ENCODE results near the gene ILRUN.

The ILRUN gene

GRCh38 chr6:34697904-34698559, 1.5 kb upstream of the ILRUN start:
- no peaks in the 10 kb centered on the region for H3K36me3 ChIP-seq (ENCODE audit: control insufficient read depth in 4 of 4, insufficient read depth in 4 of 4, low read length in 3 of 4)
- no peak overlapping the region for H3K27ac ChIP-seq (ENCODE audit: insufficient read depth in 1 of 2, low read depth in 1 of 2, low read length in 2 of 2, poor library complexity in 1 of 2, severe bottlenecking in 2 of 2)
- CTCF ChIA-PET = no interaction called here
- WGBS (ENCODE audit: insufficient coverage) = 93% methylated on average over 5 of the region's 5 CpGs
- H3K9me3 ChIP-seq (ENCODE audit: control extremely low read depth in 1 of 5, control insufficient read depth in 4 of 5, insufficient read depth in 2 of 5, low read depth in 1 of 5, low read length in 4 of 5) = no peaks in the 10 kb centered on the region
- H3K4me1 ChIP-seq (ENCODE audit: control extremely low read depth in 1 of 4, control insufficient read depth in 4 of 4, insufficient read depth in 4 of 4, low read length in 3 of 4) = peaks cover 9 to 37% (median 25%) of the 10 kb centered on the region in 4 experiments
- DNase-seq = no peak
- H3K4me3 ChIP-seq (ENCODE audit: control insufficient read depth in 1 of 7, extremely low read depth in 1 of 7, insufficient read depth in 4 of 7, low read depth in 2 of 7, low read length in 6 of 7) = peak overlapping the region in 3 of 7 experiments; percentile 91 to 97 (median 93)
- H3K27me3 ChIP-seq (replicated peaks in 2 of 5; ENCODE audit: control insufficient read depth in 4 of 5, insufficient read depth in 5 of 5, low read length in 4 of 5) = no peaks in the 10 kb centered on the region
- POLR2A ChIA-PET = no interaction called here

- ChIA-PET POLR2A (no interaction called here), CTCF (no interaction called here)
- peak overlapping the region in 6 of 7 experiments; percentile 82 to 97 (median 91) for H3K4me3 ChIP-seq (ENCODE audit: control insufficient read depth in 1 of 7, extremely low read depth in 1 of 7, insufficient read depth in 4 of 7, low read depth in 2 of 7, low read length in 6 of 7)
- no peaks in the 10 kb centered on the region for H3K9me3 ChIP-seq (ENCODE audit: control extremely low read depth in 1 of 5, control insufficient read depth in 4 of 5, insufficient read depth in 2 of 5, low read depth in 1 of 5, low read length in 4 of 5)
- peak overlapping the region; percentile 69 to 86 for H3K27ac ChIP-seq (ENCODE audit: insufficient read depth in 1 of 2, low read depth in 1 of 2, low read length in 2 of 2, poor library complexity in 1 of 2, severe bottlenecking in 2 of 2)
- DNase-seq = peak in 2 of 3 donors; percentile 30 to 49
- H3K36me3 ChIP-seq (ENCODE audit: control insufficient read depth in 4 of 4, insufficient read depth in 4 of 4, low read length in 3 of 4) = peaks cover 0 to 1% (median under 1%) of the 10 kb centered on the region in 4 experiments
- WGBS (ENCODE audit: insufficient coverage) = 75% methylated on average over 2 of the region's 5 CpGs
- H3K27me3 ChIP-seq (replicated peaks in 2 of 5; ENCODE audit: control insufficient read depth in 4 of 5, insufficient read depth in 5 of 5, low read length in 4 of 5) = no peaks in the 10 kb centered on the region
- peaks cover 9 to 37% (median 25%) of the 10 kb centered on the region in 4 experiments for H3K4me1 ChIP-seq (ENCODE audit: control extremely low read depth in 1 of 4, control insufficient read depth in 4 of 4, insufficient read depth in 4 of 4, low read length in 3 of 4)
These were observed 923 bp upstream of the ILRUN start for GRCh38 chr6:34697544-34697836.

GRCh38 chr6:34696189-34696738, 303 bp downstream of the ILRUN start:
- Histone ChIP-seq H3K4me3 (ENCODE audit: control insufficient read depth in 1 of 7, extremely low read depth in 1 of 7, insufficient read depth in 4 of 7, low read depth in 2 of 7, low read length in 6 of 7) (peak overlapping the region; percentile 75 to 99 (median 93)), H3K4me1 (ENCODE audit: control extremely low read depth in 1 of 4, control insufficient read depth in 4 of 4, insufficient read depth in 4 of 4, low read length in 3 of 4) (peaks cover 9 to 37% (median 25%) of the 10 kb centered on the region in 4 experiments), H3K27ac (ENCODE audit: insufficient read depth in 1 of 2, low read depth in 1 of 2, low read length in 2 of 2, poor library complexity in 1 of 2, severe bottlenecking in 2 of 2) (peak overlapping the region; percentile 84 to 96), H3K36me3 (ENCODE audit: control insufficient read depth in 4 of 4, insufficient read depth in 4 of 4, low read length in 3 of 4) (peaks cover 0 to 7% (median under 1%) of the 10 kb centered on the region in 4 experiments), H3K9me3 (ENCODE audit: control extremely low read depth in 1 of 5, control insufficient read depth in 4 of 5, insufficient read depth in 2 of 5, low read depth in 1 of 5, low read length in 4 of 5) (no peaks in the 10 kb centered on the region), H3K27me3 (replicated peaks in 2 of 5; ENCODE audit: control insufficient read depth in 4 of 5, insufficient read depth in 5 of 5, low read length in 4 of 5) (no peaks in the 10 kb centered on the region)
- 0% methylated on average over 19 of the region's 41 CpGs for WGBS (ENCODE audit: insufficient coverage)
- ChIA-PET POLR2A (interaction anchor here (0.5 to 1.6 kb wide), 6 partner anchors 24 to 255 kb away, joined by 3 to 11 read pairs (median 4); no protein-coding TSS in a partner anchor), CTCF (interaction anchor here (0.8 to 1.5 kb wide), 6 partner anchors 14 to 60 kb away, joined by 3 to 4 read pairs (median 3); no protein-coding TSS in a partner anchor)
- no peak for DNase-seq

- Histone ChIP-seq H3K36me3 (ENCODE audit: control insufficient read depth in 4 of 4, insufficient read depth in 4 of 4, low read length in 3 of 4) (peaks cover 0 to 7% (median under 1%) of the 10 kb centered on the region in 4 experiments), H3K27me3 (replicated peaks in 2 of 5; ENCODE audit: control insufficient read depth in 4 of 5, insufficient read depth in 5 of 5, low read length in 4 of 5) (no peaks in the 10 kb centered on the region), H3K9me3 (ENCODE audit: control extremely low read depth in 1 of 5, control insufficient read depth in 4 of 5, insufficient read depth in 2 of 5, low read depth in 1 of 5, low read length in 4 of 5) (no peaks in the 10 kb centered on the region), H3K4me1 (ENCODE audit: control extremely low read depth in 1 of 4, control insufficient read depth in 4 of 4, insufficient read depth in 4 of 4, low read length in 3 of 4) (peaks cover 9 to 37% (median 25%) of the 10 kb centered on the region in 4 experiments), H3K27ac (ENCODE audit: insufficient read depth in 1 of 2, low read depth in 1 of 2, low read length in 2 of 2, poor library complexity in 1 of 2, severe bottlenecking in 2 of 2) (peak overlapping the region; percentile 84 to 96), H3K4me3 (ENCODE audit: control insufficient read depth in 1 of 7, extremely low read depth in 1 of 7, insufficient read depth in 4 of 7, low read depth in 2 of 7, low read length in 6 of 7) (peak overlapping the region; percentile 75 to 99 (median 93))
- ChIA-PET POLR2A (interaction anchor here (0.7 to 1.6 kb wide), 4 partner anchors 23 to 255 kb away, joined by 3 to 11 read pairs (median 4); no protein-coding TSS in a partner anchor), CTCF (interaction anchor here (0.8 to 1.5 kb wide), 6 partner anchors 13 to 60 kb away, joined by 3 to 4 read pairs (median 3); no protein-coding TSS in a partner anchor)
- 13% methylated on average over 5 of the region's 5 CpGs for WGBS (ENCODE audit: insufficient coverage)
- no peak for DNase-seq
These were observed 808 bp downstream of the ILRUN start for GRCh38 chr6:34695729-34696188.

GRCh38 chr6:34692280-34692679, 4.3 kb downstream of the ILRUN start:
- no CpG with 5 or more reads among the region's 4 CpGs for WGBS (ENCODE audit: insufficient coverage)
- no peak for DNase-seq
- Histone ChIP-seq H3K27me3 (replicated peaks in 2 of 5; ENCODE audit: control insufficient read depth in 4 of 5, insufficient read depth in 5 of 5, low read length in 4 of 5) (no peaks in the 10 kb centered on the region), H3K27ac (ENCODE audit: insufficient read depth in 1 of 2, low read depth in 1 of 2, low read length in 2 of 2, poor library complexity in 1 of 2, severe bottlenecking in 2 of 2) (no peak overlapping the region), H3K36me3 (ENCODE audit: control insufficient read depth in 4 of 4, insufficient read depth in 4 of 4, low read length in 3 of 4) (peaks cover 2 to 7% (median 4%) of the 10 kb centered on the region in 4 experiments), H3K9me3 (ENCODE audit: control extremely low read depth in 1 of 5, control insufficient read depth in 4 of 5, insufficient read depth in 2 of 5, low read depth in 1 of 5, low read length in 4 of 5) (no peaks in the 10 kb centered on the region), H3K4me3 (ENCODE audit: control insufficient read depth in 1 of 7, extremely low read depth in 1 of 7, insufficient read depth in 4 of 7, low read depth in 2 of 7, low read length in 6 of 7) (no peak overlapping the region), H3K4me1 (ENCODE audit: control extremely low read depth in 1 of 4, control insufficient read depth in 4 of 4, insufficient read depth in 4 of 4, low read length in 3 of 4) (peaks cover 9 to 30% (median 22%) of the 10 kb centered on the region in 4 experiments)
- POLR2A ChIA-PET = no interaction called here
- CTCF ChIA-PET = no interaction called here

GRCh38 chr6:34689742-34690141, 6.8 kb downstream of the ILRUN start:
- DNase-seq = no peak
- ChIA-PET CTCF (interaction anchor here (1.0 kb wide), 1 partner anchor 14 kb away, joined by 4 read pairs; no protein-coding TSS in a partner anchor), POLR2A (no interaction called here)
- Histone ChIP-seq H3K36me3 (ENCODE audit: control insufficient read depth in 4 of 4, insufficient read depth in 4 of 4, low read length in 3 of 4) (peaks cover 2 to 7% (median 4%) of the 10 kb centered on the region in 4 experiments), H3K9me3 (ENCODE audit: control extremely low read depth in 1 of 5, control insufficient read depth in 4 of 5, insufficient read depth in 2 of 5, low read depth in 1 of 5, low read length in 4 of 5) (no peaks in the 10 kb centered on the region), H3K4me1 (ENCODE audit: control extremely low read depth in 1 of 4, control insufficient read depth in 4 of 4, insufficient read depth in 4 of 4, low read length in 3 of 4) (peaks cover 0 to 14% (median 8%) of the 10 kb centered on the region in 4 experiments), H3K27me3 (replicated peaks in 2 of 5; ENCODE audit: control insufficient read depth in 4 of 5, insufficient read depth in 5 of 5, low read length in 4 of 5) (no peaks in the 10 kb centered on the region), H3K4me3 (ENCODE audit: control insufficient read depth in 1 of 7, extremely low read depth in 1 of 7, insufficient read depth in 4 of 7, low read depth in 2 of 7, low read length in 6 of 7) (no peak overlapping the region), H3K27ac (ENCODE audit: insufficient read depth in 1 of 2, low read depth in 1 of 2, low read length in 2 of 2, poor library complexity in 1 of 2, severe bottlenecking in 2 of 2) (no peak overlapping the region)

- POLR2A ChIA-PET = no interaction called here
- Histone ChIP-seq H3K4me1 (ENCODE audit: control extremely low read depth in 1 of 4, control insufficient read depth in 4 of 4, insufficient read depth in 4 of 4, low read length in 3 of 4) (peaks cover 0 to 7% (median 3%) of the 10 kb centered on the region in 4 experiments), H3K36me3 (ENCODE audit: control insufficient read depth in 4 of 4, insufficient read depth in 4 of 4, low read length in 3 of 4) (peaks cover 2 to 7% (median 4%) of the 10 kb centered on the region in 4 experiments), H3K27ac (ENCODE audit: insufficient read depth in 1 of 2, low read depth in 1 of 2, low read length in 2 of 2, poor library complexity in 1 of 2, severe bottlenecking in 2 of 2) (no peak overlapping the region), H3K27me3 (replicated peaks in 2 of 5; ENCODE audit: control insufficient read depth in 4 of 5, insufficient read depth in 5 of 5, low read length in 4 of 5) (no peaks in the 10 kb centered on the region), H3K4me3 (ENCODE audit: control insufficient read depth in 1 of 7, extremely low read depth in 1 of 7, insufficient read depth in 4 of 7, low read depth in 2 of 7, low read length in 6 of 7) (no peak overlapping the region), H3K9me3 (ENCODE audit: control extremely low read depth in 1 of 5, control insufficient read depth in 4 of 5, insufficient read depth in 2 of 5, low read depth in 1 of 5, low read length in 4 of 5) (no peaks in the 10 kb centered on the region)
- no peak for DNase-seq
- WGBS (ENCODE audit: insufficient coverage) = 60% methylated on average over 1 of the region's 5 CpGs
- CTCF ChIA-PET = no interaction called here
These were observed 7.6 kb downstream of the ILRUN start for GRCh38 chr6:34688956-34689355.

Data from common myeloid progenitor, CD34-positive (primary cell).